Measurements from ENCODE around the gene ABCB1. TPM values are rescaled to one million over a fixed set of nuclear protein-coding genes. Genes with fewer than 3 reads are reported as not detected.

The ABCB1 gene
- total and polyA plus RNA-seq, 2 of the 8 experiments (the other 6 are each of a cell fraction or from before 2014, with no cell fraction given) = 0.51 to 1.2 TPM

DNA sequence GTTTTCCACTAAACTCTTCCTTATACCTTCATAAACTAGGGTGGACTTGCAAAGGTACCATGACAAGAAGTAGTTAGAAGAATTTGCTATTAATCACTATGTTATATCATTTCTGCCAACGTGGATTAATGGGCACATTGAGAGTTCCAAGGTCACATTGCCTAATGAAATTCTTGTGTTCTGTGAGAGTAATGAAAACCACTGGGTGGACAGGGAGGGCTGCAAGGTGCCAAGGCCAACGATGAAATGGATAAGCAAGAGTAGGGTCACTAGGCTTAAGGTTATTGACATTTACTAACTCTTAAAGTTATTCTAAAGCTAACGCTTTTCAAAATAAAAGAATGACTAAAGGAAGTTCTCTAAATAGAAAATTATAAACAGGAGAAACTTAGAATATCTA lies 118.6 kb downstream of the ABCB1 start (continued):
- TF ChIP-seq, protein P1, sequence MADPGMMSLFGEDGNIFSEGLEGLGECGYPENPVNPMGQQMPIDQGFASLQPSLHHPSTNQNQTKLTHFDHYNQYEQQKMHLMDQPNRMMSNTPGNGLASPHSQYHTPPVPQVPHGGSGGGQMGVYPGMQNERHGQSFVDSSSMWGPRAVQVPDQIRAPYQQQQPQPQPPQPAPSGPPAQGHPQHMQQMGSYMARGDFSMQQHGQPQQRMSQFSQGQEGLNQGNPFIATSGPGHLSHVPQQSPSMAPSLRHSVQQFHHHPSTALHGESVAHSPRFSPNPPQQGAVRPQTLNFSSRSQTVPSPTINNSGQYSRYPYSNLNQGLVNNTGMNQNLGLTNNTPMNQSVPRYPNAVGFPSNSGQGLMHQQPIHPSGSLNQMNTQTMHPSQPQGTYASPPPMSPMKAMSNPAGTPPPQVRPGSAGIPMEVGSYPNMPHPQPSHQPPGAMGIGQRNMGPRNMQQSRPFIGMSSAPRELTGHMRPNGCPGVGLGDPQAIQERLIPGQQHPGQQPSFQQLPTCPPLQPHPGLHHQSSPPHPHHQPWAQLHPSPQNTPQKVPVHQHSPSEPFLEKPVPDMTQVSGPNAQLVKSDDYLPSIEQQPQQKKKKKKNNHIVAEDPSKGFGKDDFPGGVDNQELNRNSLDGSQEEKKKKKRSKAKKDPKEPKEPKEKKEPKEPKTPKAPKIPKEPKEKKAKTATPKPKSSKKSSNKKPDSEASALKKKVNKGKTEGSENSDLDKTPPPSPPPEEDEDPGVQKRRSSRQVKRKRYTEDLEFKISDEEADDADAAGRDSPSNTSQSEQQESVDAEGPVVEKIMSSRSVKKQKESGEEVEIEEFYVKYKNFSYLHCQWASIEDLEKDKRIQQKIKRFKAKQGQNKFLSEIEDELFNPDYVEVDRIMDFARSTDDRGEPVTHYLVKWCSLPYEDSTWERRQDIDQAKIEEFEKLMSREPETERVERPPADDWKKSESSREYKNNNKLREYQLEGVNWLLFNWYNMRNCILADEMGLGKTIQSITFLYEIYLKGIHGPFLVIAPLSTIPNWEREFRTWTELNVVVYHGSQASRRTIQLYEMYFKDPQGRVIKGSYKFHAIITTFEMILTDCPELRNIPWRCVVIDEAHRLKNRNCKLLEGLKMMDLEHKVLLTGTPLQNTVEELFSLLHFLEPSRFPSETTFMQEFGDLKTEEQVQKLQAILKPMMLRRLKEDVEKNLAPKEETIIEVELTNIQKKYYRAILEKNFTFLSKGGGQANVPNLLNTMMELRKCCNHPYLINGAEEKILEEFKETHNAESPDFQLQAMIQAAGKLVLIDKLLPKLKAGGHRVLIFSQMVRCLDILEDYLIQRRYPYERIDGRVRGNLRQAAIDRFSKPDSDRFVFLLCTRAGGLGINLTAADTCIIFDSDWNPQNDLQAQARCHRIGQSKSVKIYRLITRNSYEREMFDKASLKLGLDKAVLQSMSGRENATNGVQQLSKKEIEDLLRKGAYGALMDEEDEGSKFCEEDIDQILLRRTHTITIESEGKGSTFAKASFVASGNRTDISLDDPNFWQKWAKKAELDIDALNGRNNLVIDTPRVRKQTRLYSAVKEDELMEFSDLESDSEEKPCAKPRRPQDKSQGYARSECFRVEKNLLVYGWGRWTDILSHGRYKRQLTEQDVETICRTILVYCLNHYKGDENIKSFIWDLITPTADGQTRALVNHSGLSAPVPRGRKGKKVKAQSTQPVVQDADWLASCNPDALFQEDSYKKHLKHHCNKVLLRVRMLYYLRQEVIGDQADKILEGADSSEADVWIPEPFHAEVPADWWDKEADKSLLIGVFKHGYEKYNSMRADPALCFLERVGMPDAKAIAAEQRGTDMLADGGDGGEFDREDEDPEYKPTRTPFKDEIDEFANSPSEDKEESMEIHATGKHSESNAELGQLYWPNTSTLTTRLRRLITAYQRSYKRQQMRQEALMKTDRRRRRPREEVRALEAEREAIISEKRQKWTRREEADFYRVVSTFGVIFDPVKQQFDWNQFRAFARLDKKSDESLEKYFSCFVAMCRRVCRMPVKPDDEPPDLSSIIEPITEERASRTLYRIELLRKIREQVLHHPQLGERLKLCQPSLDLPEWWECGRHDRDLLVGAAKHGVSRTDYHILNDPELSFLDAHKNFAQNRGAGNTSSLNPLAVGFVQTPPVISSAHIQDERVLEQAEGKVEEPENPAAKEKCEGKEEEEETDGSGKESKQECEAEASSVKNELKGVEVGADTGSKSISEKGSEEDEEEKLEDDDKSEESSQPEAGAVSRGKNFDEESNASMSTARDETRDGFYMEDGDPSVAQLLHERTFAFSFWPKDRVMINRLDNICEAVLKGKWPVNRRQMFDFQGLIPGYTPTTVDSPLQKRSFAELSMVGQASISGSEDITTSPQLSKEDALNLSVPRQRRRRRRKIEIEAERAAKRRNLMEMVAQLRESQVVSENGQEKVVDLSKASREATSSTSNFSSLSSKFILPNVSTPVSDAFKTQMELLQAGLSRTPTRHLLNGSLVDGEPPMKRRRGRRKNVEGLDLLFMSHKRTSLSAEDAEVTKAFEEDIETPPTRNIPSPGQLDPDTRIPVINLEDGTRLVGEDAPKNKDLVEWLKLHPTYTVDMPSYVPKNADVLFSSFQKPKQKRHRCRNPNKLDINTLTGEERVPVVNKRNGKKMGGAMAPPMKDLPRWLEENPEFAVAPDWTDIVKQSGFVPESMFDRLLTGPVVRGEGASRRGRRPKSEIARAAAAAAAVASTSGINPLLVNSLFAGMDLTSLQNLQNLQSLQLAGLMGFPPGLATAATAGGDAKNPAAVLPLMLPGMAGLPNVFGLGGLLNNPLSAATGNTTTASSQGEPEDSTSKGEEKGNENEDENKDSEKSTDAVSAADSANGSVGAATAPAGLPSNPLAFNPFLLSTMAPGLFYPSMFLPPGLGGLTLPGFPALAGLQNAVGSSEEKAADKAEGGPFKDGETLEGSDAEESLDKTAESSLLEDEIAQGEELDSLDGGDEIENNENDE (IDR thresholded peaks at IDR 0.05; ENCODE audit: insufficient replicate concordance, low read length) = no peak
- TF ChIP-seq TAF1 (IDR thresholded peaks at IDR 0.05; ENCODE audit: low read depth, low read length) = no peak
- TF ChIP-seq EP300 (IDR thresholded peaks at IDR 0.05; ENCODE audit: borderline replicate concordance in 1 of 2, low read depth in 2 of 2, low read length in 2 of 2) = no peak
- no peak for TF ChIP-seq SP1 (IDR thresholded peaks at IDR 0.05; ENCODE audit: low read depth, low read length)
- no peak for TF ChIP-seq POLR2AphosphoS5 (IDR thresholded peaks at IDR 0.05; ENCODE audit: low read depth, low read length)
- TF ChIP-seq ATF2 (IDR thresholded peaks at IDR 0.05; ENCODE audit: low read length) = no peak
- no peak for TF ChIP-seq CHD2 (IDR thresholded peaks at IDR 0.05; ENCODE audit: low read length)
